Mesenchymal stem cell (in vitro differentiated cells and primary cell): ENCODE data around the gene IL20RA. TPM values are rescaled to one million over a fixed set of nuclear protein-coding genes. Genes with fewer than 3 reads are reported as not detected.

Source experiments
- DNase-seq: peaks from one replicate; pipeline ENCODE4 v3.0.0-alpha.2; 2013
- H2AFZ ChIP-seq: one replicate; pipeline ENCODE4 v1.6.1; 2013; ENCODE audit warnings: low read depth, mild to moderate bottlenecking, control low read depth, inconsistent platforms, low read length, moderate library complexity
- H2AK5ac ChIP-seq: 2 replicates; pipeline ENCODE4 v1.6.1; 2013; ENCODE audit warnings: low read length, moderate library complexity, mild to moderate bottlenecking, inconsistent platforms; ENCODE audit not compliant: severe bottlenecking
- H2BK120ac ChIP-seq: one replicate; pipeline ENCODE4 v1.6.1; 2013; ENCODE audit warnings: low read depth, mild to moderate bottlenecking, inconsistent platforms, low read length, moderate library complexity
- H2BK12ac ChIP-seq, 2 experiments: one replicate each; pipeline ENCODE4 v1.6.1; 2013; ENCODE audit warnings: inconsistent platforms in 2 of 2, low read length in 2 of 2, mild to moderate bottlenecking in 2 of 2, moderate library complexity in 2 of 2, control low read depth in 1 of 2
- H2BK15ac ChIP-seq: one replicate; pipeline ENCODE4 v1.6.1; 2013; ENCODE audit warnings: mild to moderate bottlenecking, low read depth, inconsistent platforms; ENCODE audit not compliant: poor library complexity, severe bottlenecking
- H2BK5ac ChIP-seq: 2 replicates; pipeline ENCODE4 v1.6.1; 2013; ENCODE audit warnings: low read depth, mild to moderate bottlenecking, low read length, control low read depth, inconsistent platforms; ENCODE audit not compliant: poor library complexity, severe bottlenecking
- H3K14ac ChIP-seq, 2 experiments: one replicate each; pipeline ENCODE4 v1.6.1; 2013; ENCODE audit warnings: inconsistent platforms in 2 of 2, low read length in 2 of 2, control low read depth in 1 of 2, mild to moderate bottlenecking in 1 of 2, moderate library complexity in 1 of 2
- H3K18ac ChIP-seq, 2 experiments: one replicate each; pipeline ENCODE4 v1.6.1; 2013; ENCODE audit warnings: inconsistent platforms in 2 of 2, low read length in 2 of 2, control low read depth in 1 of 2, low read depth in 1 of 2, mild to moderate bottlenecking in 1 of 2
- H3K23ac ChIP-seq, 2 experiments: one replicate each; pipeline ENCODE4 v1.6.1; 2013; ENCODE audit warnings: inconsistent platforms in 2 of 2, low read length in 2 of 2, mild to moderate bottlenecking in 2 of 2, moderate library complexity in 2 of 2, control low read depth in 1 of 2
- H3K27ac ChIP-seq: 2 replicates; pipeline ENCODE4 v1.5.1; 2013; ENCODE audit warnings: mild to moderate bottlenecking, moderate library complexity, low read length, control low read depth, inconsistent platforms; ENCODE audit not compliant: poor library complexity, severe bottlenecking
- H3K27me3 ChIP-seq, 2 experiments: 2 replicates each; pipeline versions ENCODE4 v1.6.1 to v1.7.0; 2013; ENCODE audit warnings: low read length in 2 of 2, mild to moderate bottlenecking in 2 of 2, moderate library complexity in 2 of 2, control low read depth in 1 of 2, inconsistent platforms in 1 of 2; ENCODE audit not compliant: control insufficient read depth in 1 of 2, insufficient read depth in 1 of 2
- H3K36me3 ChIP-seq, 2 experiments: 2 replicates each; pipeline versions ENCODE4 v1.6.1 to v1.7.0; 2013; ENCODE audit warnings: low read length in 2 of 2, control low read depth in 1 of 2, inconsistent platforms in 1 of 2, low read depth in 1 of 2, mild to moderate bottlenecking in 1 of 2; ENCODE audit not compliant: insufficient read depth in 2 of 2, control insufficient read depth in 1 of 2
- H3K4ac ChIP-seq, 2 experiments: one replicate each; pipeline ENCODE4 v1.6.1; 2013; ENCODE audit warnings: inconsistent platforms in 2 of 2, low read length in 2 of 2, mild to moderate bottlenecking in 2 of 2, moderate library complexity in 2 of 2, control low read depth in 1 of 2, low read depth in 1 of 2
- H3K4me1 ChIP-seq: 2 replicates; pipeline ENCODE4 v1.6.1; 2013; ENCODE audit warnings: low read depth, low read length, control low read depth; ENCODE audit not compliant: control insufficient read depth, insufficient read depth
- H3K4me2 ChIP-seq: 2 replicates; pipeline ENCODE4 v1.6.1; 2013; ENCODE audit warnings: low read length, mild to moderate bottlenecking, inconsistent platforms; ENCODE audit not compliant: poor library complexity, severe bottlenecking
- H3K4me3 ChIP-seq, 2 experiments: 2 replicates each; pipeline versions ENCODE4 v1.5.1 to v1.7.0; 2013; ENCODE audit warnings: low read length in 2 of 2, mild to moderate bottlenecking in 2 of 2, control low read depth in 1 of 2, low read depth in 1 of 2; ENCODE audit not compliant: insufficient read depth in 1 of 2
- H3K79me1 ChIP-seq: replicated peaks from 2 replicates; pipeline ENCODE4 v1.6.1; 2013; ENCODE audit warnings: mild to moderate bottlenecking, control low read depth, low read length, inconsistent platforms; ENCODE audit not compliant: poor library complexity, severe bottlenecking
- H3K9ac ChIP-seq: 2 replicates; pipeline ENCODE4 v1.7.0; 2013; ENCODE audit warnings: mild to moderate bottlenecking, low read length, moderate library complexity
- H3K9me3 ChIP-seq: 2 replicates; pipeline ENCODE4 v1.7.0; 2013; ENCODE audit warnings: mild to moderate bottlenecking, low read length; ENCODE audit not compliant: control insufficient read depth
- H4K8ac ChIP-seq: one replicate; pipeline ENCODE4 v1.6.1; 2013; ENCODE audit warnings: inconsistent platforms, mild to moderate bottlenecking, low read length, moderate library complexity
- H4K91ac ChIP-seq: one replicate; pipeline ENCODE4 v1.6.1; 2013; ENCODE audit warnings: mild to moderate bottlenecking, low read length, inconsistent platforms
- WGBS: methylation state at CpG from one replicate; pipeline ENCODE4 v1.1.7; 2013; ENCODE audit warnings: mixed read lengths; 5-methylcytosine and 5-hydroxymethylcytosine counted together
- polyA plus RNA-seq, 2 experiments: library from polyadenylated mRNA; stranded (reverse); fragments of 200-250 nt; gene quantifications; one replicate each; pipeline ENCODE4 v1.2.3, GENCODE V29; 2013

The IL20RA gene, protein sequence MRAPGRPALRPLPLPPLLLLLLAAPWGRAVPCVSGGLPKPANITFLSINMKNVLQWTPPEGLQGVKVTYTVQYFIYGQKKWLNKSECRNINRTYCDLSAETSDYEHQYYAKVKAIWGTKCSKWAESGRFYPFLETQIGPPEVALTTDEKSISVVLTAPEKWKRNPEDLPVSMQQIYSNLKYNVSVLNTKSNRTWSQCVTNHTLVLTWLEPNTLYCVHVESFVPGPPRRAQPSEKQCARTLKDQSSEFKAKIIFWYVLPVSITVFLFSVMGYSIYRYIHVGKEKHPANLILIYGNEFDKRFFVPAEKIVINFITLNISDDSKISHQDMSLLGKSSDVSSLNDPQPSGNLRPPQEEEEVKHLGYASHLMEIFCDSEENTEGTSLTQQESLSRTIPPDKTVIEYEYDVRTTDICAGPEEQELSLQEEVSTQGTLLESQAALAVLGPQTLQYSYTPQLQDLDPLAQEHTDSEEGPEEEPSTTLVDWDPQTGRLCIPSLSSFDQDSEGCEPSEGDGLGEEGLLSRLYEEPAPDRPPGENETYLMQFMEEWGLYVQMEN
- polyA plus RNA-seq (2013, experiment 1 of 2), result 1.4 TPM
- polyA plus RNA-seq (2013, experiment 2 of 2), result 1.2 TPM

- 15% methylated on average over 73 of the region's 83 CpGs for WGBS
These were observed at the start of gene IL20RA for GRCh38 chr6:137044366-137045221. Gene IL20RA (minus strand): TSS chr6:137044965. CDS start chr6:137044728, 237 bp downstream.

DNA sequence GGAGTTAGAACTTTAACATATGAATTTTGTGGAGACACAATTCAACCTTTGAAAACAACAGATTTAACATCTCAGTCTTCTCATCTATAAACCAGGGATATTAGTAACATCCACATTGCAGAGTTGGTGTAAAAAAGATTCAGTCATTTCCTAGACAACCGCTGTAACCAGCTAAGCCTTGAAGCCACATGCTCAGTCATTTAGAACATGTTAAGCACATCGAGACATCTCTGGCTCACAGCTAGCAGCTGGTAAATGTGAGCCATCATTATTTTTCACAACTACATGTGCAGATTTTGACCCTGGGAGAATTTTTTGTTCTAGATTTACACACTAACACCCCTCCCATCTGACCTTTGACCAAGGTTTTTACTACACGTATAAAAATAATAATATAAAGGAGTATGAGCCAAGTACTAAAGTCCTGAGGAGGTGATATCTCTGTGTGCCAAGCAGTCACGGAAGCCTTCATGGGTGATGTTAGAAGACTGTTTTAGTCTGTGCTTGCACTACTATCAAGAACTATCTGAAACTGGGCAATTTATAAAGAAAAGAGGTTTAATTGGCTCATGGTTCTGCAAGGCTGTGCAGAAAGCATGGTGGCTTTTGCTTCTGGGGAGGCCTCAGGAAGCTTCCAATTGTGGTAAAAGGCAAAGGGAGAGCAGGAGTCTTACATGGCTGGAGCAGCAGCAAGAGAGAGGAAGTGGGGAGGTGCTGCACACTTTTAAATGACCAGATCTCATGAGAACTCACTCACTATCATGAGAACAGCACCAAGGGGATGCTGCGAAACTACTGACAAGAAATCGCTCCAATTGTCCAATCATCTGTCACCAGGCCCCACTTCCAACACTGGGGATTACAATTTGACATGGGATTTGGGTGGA is 48.7 kb upstream of the IL20RA start:
- H2BK5ac ChIP-seq, result no peak overlapping the region
- H4K91ac ChIP-seq, result no peak overlapping the region
- no peak overlapping the region for H2AFZ ChIP-seq
- H2BK15ac ChIP-seq, result no peak overlapping the region
- H3K27me3 ChIP-seq, result peaks cover 0 to 7% of the 10 kb centered on the region in 2 experiments
- no peak overlapping the region for H4K8ac ChIP-seq
- H3K4me3 ChIP-seq, result no peak overlapping the region
- H3K23ac ChIP-seq, result no peak overlapping the region
- 100% methylated on average over 3 of the region's 6 CpGs for WGBS
- H3K4ac ChIP-seq, result no peak overlapping the region
- no peaks in the 10 kb centered on the region for H3K79me1 ChIP-seq
- H2AK5ac ChIP-seq, result no peak overlapping the region
- H3K36me3 ChIP-seq, result no peaks in the 10 kb centered on the region
- H3K27ac ChIP-seq, result no peak overlapping the region
- no peak overlapping the region for H3K4me2 ChIP-seq
- no peak for DNase-seq
- no peaks in the 10 kb centered on the region for H3K9me3 ChIP-seq
- no peak overlapping the region for H2BK120ac ChIP-seq
- no peak overlapping the region for H3K18ac ChIP-seq
- H3K9ac ChIP-seq, result peak overlapping the region; percentile 24
- H3K4me1 ChIP-seq, result no peaks in the 10 kb centered on the region
- no peak overlapping the region for H3K14ac ChIP-seq
- no peak overlapping the region for H2BK12ac ChIP-seq

More at GRCh38 chr6:137044366-137045221, at the start of gene IL20RA:
- Histone ChIP-seq H3K4me2 (peak within 1 kb of the TSS; percentile 100), H3K9me3 (no peaks in the 10 kb centered on the region), H2AK5ac (no peak within 1 kb of the TSS), H2AFZ (peak within 1 kb of the TSS; percentile 44), H2BK120ac (peak within 1 kb of the TSS; percentile 73), H3K18ac (peak within 1 kb of the TSS; percentile 74 to 77), H3K36me3 (no peaks in the 10 kb centered on the region), H4K8ac (peak within 1 kb of the TSS; percentile 69), H3K27ac (no peak within 1 kb of the TSS), H3K14ac (no peak within 1 kb of the TSS), H4K91ac (peak within 1 kb of the TSS; percentile 34), H3K4me1 (peaks cover 5% of the 10 kb centered on the region), H3K4ac (peak within 1 kb of the TSS in 1 of 2 experiments; percentile 51), H3K9ac (peak within 1 kb of the TSS; percentile 86), H3K4me3 (peak within 1 kb of the TSS; percentile 78 to 79), H2BK15ac (peak within 1 kb of the TSS; percentile 97), H3K23ac (peak within 1 kb of the TSS in 1 of 2 experiments; percentile 27), H2BK5ac (no peak within 1 kb of the TSS), H3K79me1 (no peaks in the 10 kb centered on the region), H3K27me3 (peaks cover 0 to 31% of the 10 kb centered on the region in 2 experiments), H2BK12ac (peak within 1 kb of the TSS in 1 of 2 experiments; percentile 72)
- DNase-seq, result peak; percentile 35

DNA sequence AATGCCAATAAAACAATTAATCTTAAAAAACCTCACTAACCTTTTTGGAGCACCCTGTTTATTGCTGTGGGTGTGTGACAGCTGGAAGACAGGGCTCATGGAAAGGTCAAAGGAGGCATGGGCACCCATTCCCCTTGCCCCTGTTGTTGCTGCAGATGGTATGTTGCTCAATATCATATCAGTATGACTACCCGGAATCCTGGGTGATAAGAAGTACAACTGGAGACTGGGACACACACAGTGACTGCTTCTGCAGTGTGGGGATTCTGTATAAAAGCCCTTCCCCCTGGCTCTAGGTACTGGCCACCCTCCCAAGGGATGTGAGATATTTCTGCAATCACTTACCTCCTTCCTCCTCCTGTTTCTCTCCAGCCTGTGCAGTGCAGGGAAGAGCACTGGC is 47.3 kb upstream of the IL20RA start:
- Histone ChIP-seq H2BK120ac (no peak overlapping the region), H3K23ac (no peak overlapping the region), H2AFZ (no peak overlapping the region)

More for the DNA sequence above, 47.3 kb upstream of the IL20RA start:
- H3K18ac ChIP-seq, result no peak overlapping the region
- no peak overlapping the region for H3K27ac ChIP-seq
- H3K4me1 ChIP-seq, result peaks cover 3% of the 10 kb centered on the region
- no peaks in the 10 kb centered on the region for H3K36me3 ChIP-seq
- WGBS, result 87% methylated on average over 1 of the region's 1 CpG
- no peak overlapping the region for H3K4ac ChIP-seq
- H3K9ac ChIP-seq, result no peak overlapping the region
- no peak overlapping the region for H4K91ac ChIP-seq
- H4K8ac ChIP-seq, result no peak overlapping the region
- H3K27me3 ChIP-seq, result peaks cover 0 to 7% of the 10 kb centered on the region in 2 experiments
- H3K9me3 ChIP-seq, result no peaks in the 10 kb centered on the region
- no peak overlapping the region for H2AK5ac ChIP-seq
- no peak overlapping the region for H3K4me2 ChIP-seq
- H2BK15ac ChIP-seq, result no peak overlapping the region
- no peak overlapping the region for H3K4me3 ChIP-seq
- no peak overlapping the region for H3K14ac ChIP-seq
- H3K79me1 ChIP-seq, result no peaks in the 10 kb centered on the region
- no peak overlapping the region for H2BK5ac ChIP-seq
- no peak for DNase-seq
- H2BK12ac ChIP-seq, result no peak overlapping the region
